HG03159 (cell line): ENCODE results near the gene NYAP2.

Experiments
- ATAC-seq: cut with Tn5 transposase; IDR thresholded peaks from one replicate; pipeline ENCODE4 v1.9.1; 2021; ENCODE audit warnings: mild to moderate bottlenecking, moderate library complexity; ENCODE audit not compliant: unreplicated experiment

The NYAP2 gene

DNA sequence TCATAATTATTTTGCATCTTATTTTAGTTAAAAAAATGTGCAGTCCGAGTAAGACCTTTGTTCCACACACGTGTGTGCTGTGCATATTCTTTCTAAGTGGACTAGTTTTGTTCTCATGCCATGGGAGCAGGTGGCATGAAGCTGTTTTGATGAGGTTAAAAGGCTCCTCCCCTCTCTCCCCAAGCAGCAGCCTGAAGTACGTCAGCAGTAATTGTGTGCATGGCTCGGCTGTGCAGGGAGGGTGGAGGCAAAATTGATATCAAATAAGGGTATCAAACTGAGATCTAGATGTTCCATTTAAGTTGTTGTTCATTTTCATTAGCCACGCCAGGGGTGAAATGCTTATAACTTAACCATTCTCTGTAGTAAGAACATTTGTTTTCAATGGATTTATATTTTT lies at the start of gene NYAP2:
Gene NYAP2 (plus strand): TSS at position 207 of the 400 bp plus-strand sequence. CDS start 9,171 bp downstream, outside the sequence.
- no peak for ATAC-seq

DNA sequence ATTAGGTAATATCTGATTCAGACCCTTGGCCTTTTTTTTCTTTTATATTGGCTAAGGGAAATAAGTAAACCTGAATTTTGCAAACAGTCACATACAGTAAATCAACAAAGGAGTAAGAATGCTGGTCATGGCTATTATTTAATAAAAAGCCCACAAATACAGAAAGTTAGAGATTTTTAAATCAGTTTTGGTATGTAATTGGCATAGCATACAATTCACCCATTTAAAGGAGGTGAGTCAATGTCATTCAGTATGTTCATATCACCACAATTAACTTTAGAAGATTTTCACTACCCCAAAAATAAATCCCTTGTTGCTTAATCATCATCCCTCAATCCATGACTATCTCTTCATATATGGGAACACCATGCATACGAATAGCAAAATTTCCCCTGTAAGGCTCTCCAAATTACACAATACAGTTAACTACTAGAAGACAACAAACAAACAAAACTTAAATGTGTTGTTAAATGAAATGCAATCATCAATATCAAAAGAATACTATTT lies 45.9 kb upstream of the NYAP2 start:
- ATAC-seq, result no peak

DNA sequence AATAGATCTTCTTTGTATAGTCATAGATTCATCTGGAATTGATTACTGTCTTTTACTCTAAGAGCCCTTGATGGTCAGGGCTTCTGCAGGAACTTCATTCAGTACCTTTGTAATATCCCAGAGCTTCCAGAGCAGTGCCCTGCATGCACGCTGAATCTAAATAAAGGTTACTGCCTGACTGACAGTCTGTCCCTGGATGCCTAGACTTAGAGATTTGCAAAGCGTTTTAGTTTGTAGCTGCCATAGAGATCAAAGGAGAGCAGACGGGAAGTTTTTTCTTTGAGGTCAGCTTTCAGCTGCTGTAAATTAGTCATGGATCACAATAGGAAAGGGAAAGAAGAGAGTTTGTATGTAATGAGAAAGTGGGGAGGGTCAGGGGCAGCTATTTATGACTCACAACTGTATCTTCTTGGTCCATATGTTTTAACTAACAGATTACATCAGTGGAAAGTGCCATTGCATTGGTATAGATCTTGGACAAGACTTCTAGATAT lies 45.2 kb upstream of the NYAP2 start:
- no peak for ATAC-seq

DNA sequence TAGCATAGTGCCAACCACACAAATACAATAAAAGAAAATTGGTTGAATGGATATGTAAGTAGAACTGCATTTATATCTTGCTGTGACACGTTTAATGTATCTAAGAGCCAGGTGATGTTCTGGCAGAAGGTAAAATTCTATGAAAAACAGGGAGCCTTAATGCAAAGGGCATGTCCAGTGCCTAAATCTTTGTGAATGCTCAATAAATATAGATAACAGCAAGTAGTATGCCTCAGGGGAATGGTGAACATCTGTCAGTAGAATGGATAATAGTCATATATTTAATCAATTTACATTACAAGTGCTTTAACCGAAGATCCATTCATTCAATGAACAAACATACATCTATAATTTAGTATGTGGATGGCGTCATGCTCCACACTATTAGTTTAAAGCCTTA lies 43.7 kb upstream of the NYAP2 start:
- no peak for ATAC-seq

DNA sequence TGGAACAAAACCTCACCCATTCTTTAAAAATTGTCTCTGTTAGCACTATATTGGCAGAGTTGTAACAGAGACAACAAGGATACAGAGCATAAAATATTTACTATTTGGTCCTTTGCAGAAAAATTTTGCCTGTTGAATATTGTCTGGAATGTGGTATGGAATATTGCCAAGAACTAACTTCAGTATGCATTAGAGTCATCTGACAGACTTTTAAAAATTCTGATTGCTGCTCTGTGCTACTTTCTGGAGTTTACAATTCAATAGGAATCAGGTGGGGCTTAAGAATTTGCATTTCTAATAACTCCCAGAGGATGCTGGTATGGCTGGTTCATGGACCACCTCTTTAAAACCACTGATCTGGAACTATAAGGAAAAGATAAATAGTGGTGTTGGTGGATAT lies 32.8 kb upstream of the NYAP2 start:
- ATAC-seq, result no peak

DNA sequence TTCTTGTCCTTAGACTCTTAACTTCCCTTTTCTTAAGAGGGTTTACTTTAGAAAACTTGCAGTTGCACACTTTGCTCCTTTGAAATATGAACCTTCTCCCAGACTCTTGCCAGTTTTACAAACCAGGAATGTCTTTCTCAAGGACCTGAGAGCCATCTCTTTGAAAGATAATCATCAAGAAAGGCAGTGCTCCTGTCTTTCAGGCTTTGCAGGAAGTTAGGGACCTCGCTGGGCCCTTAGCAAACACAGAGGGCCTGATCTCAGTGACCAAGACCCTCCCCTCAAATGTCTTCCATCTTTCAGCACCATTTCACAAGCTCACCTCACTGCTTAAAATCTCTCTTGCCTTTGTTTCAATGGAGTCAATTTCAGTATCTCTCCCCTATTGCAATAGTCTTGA lies 32.0 kb upstream of the NYAP2 start:
- no peak for ATAC-seq

DNA sequence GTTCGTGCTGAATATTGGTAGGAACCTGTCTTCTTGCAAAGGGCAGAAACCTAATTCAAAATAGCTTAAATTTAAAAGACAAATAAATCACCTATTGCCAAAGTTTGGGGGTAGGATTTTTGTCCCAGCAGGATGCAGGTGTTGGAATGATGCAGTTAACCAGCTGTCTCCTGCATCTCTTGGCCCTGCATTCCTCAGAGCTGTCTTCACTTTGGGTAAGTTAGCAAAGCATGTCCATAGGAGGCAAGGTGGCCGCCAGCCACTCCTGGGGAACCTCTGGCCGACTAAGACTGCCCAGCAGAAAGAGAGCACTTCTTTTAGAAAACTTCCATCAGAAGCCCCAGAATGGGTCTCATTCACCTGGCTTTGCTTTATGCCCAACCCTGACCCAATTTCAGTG lies 20.5 kb upstream of the NYAP2 start:
- no peak for ATAC-seq

DNA sequence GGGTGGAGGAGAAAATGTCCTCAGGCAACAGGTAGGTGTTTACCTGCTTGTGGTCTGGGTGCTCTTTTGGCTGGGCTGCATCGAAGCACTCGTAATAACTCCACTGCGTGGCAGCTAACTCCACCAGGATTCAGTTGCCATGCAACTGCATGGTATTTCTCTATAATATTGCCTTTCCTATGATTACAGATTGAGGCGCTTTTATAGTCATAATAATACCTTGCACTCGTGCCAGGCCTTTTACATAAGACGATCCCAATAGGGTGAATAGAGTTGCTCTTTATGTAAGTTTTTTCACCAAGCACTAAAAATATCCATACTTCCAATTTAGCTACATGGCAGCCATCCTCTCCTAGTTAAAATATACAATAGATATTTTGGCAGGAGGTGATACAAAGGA lies 19.7 kb upstream of the NYAP2 start:
- no peak for ATAC-seq

DNA sequence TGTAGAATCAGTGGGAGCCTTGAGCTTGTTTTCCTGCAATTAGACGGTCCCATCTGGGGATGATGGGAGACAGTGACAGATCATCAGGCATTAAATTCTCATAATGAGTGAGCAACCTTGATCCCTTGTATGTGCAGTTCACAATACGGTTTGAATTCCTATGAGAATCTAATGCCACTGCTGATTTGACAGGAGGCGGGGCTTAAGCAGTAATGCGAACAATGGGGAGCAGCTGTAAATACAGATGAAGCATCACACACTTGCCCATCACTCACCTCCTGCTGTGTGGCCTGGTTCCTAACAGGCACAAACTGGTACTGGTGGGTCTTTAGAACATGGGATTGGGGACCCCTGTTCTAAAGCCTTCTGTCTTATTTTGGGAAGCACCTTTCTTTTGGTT lies 17.9 kb upstream of the NYAP2 start:
- ATAC-seq, result no peak

DNA sequence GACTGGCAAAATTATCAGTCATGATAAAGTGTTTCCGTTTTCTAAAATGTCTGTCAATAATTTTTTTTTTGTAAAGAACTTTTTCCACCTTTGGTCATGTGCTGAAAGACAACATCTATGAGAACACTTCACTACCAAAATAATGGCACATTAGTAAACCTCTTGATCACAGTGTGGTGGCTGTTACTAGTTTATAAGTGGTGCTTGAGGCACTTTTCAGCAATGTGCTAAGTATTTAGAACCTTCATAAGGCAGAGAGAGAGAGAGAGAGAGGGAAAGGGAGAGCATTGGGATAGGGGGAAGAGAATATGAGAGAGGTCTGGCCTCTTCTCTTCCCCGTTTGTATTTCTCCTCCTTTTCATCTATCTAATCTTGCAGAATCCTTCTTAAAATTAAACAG lies 1.1 kb upstream of the NYAP2 start:
- ATAC-seq, result no peak

DNA sequence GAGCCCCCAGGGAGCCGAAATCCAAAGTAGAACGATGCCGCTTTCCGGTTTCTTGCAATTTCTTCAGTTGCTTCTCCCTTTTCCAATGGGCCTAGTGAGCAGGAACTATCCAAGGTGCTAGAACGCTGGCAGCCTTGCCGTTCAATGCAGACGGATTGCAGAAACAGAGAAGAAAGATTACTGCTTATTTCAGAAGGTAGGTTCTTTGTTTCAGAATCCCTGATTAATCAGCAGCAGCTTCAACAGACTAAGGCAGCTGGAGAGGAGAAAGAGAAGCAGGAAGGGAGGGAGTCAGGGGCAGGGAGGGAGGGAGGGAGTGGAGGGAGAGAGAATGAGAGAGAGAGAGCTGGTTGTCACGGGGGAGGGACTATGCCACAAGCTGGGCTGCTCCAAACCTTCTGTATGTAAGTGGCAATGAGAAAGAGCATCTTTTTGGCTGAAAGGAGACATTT lies 576 bp downstream of the NYAP2 start:
- no peak for ATAC-seq

DNA sequence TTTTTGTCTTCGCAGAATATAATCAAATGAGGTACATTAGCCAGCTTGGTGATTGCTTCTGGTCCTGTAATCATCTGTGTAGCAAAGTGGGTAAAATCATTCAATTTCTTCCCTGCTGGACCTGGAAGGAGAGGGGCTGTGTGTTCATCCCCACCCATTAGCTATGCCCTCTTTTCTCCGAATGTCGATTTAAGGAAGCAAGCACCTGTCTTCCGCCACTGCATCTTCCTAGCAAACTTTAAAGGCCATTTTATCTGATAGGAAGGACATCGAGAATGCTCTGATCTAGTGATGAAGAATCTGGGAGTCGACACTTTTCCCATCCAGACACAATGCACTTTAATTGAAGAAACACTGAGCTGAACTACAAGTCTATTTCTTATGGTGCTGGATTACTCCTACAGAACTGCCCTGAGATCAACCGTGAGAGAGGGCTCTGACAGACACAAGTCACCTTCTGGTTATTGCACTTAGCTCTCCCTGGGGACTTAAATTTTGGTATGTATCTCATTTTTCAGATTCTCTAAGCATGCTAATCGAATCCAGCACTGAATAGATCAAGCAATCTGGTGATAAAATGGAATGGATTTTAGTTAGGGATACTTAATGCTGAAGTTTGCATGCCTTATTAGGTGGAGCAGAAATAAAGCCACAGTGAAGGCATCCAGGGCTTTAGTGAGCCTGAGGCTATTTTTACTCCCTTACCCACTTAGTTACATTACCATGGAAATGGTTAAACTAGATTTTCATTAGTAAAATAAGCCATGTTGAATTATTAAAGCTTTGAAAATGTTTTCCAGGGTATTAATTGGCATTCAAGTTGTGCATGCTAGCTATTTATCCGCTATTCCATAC lies 1.3 kb downstream of the NYAP2 start:
- ATAC-seq, result no peak

DNA sequence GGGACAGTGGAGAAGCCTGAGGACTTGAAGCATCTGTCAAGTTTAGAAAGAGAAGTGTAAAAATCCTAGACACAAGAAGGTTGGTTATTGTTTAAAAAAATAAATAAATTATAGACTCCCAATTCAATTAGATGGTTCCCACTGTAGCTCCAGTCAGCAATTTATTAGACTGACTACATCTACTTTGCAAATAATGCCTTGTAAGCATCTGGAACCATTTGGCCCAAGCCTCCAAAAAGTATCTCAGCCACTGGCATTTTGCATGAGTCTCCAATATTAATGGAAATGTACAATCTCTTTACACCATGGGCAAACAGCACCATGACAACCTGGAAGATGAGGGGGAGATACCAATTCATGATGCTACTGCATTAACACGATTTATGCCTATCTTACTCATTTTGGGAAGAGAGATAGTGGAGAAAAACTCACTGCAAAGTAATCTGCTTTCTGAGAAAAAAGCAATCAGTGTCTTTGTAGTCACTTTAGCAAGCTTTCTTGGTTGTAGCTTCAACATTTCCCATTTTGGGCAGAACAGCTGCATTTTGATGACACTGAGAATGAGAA lies 2.8 kb downstream of the NYAP2 start:
- ATAC-seq, result no peak

DNA sequence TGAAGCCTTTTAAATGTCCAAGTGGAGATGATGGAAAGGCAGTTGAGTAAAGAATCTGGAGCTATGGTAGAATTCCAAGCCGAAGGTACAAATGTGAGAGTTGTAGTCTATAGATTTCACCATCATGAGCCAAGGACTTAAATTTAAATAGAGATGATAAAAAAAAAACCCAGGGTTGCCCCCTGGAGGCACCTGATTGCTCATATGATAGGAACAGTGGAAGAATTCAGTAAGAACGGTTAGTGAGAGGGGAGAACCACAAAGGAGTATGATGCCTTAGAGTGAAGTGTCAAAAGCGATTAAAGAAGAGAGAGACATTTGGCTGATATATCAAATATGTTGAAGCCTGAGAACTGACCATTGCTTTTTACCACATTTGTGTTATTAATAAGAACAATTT lies 11.9 kb downstream of the NYAP2 start:
- ATAC-seq, result no peak

DNA sequence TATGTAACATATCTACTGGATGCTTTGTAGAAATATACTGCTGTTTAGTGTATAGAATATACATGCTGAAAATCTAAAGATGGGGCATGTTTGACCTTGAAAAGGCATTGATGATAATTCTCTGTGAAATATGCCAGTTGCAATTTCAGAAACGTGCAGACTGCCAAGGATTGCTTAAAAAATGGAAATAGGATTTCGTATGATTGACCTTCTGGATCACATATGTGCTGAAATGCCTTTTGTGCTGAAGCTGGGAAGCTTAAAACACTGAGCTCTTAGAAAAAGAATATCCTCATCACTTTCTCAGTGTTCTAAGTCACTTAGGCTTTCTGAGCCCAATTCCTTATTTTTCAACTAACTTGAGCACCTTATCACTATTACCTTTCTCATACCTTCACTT lies 14.3 kb downstream of the NYAP2 start:
- ATAC-seq, result no peak

DNA sequence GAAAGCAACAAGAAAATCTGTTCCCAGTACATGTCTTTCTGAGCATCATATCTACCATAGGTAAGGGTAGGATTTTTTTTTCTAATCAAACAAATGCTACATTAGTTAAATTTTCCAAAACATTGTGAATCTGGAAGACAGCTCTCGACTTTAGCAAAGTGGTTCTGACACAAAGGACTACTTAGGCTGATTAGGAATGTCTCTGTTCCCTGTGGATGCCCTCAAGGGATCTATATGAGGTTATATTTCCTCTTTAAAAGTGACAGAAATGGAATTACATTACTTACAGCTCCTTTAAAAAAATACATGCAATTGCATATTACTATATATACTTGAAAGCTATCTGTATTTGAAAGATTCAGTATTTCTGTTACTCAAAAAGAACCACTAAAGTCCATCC lies 15.4 kb downstream of the NYAP2 start:
- ATAC-seq, result no peak

DNA sequence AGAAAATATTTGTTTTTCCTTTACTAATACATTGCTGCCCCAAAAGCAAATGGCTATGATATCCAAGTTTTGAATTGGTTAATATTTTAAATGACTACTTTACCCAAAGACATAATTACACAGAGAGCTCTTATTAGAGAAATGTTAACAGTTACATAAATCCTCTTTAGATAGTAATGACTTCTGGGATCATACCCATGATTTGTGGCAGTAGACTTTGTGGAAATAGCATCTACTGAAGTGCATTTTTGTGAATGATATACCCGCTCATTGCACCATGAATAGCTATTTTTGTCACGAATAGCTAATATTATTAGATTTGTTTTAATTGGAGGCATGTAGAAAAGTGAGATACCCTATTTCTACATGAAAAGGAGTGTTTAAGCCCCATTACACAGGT lies 15.8 kb downstream of the NYAP2 start:
- no peak for ATAC-seq

DNA sequence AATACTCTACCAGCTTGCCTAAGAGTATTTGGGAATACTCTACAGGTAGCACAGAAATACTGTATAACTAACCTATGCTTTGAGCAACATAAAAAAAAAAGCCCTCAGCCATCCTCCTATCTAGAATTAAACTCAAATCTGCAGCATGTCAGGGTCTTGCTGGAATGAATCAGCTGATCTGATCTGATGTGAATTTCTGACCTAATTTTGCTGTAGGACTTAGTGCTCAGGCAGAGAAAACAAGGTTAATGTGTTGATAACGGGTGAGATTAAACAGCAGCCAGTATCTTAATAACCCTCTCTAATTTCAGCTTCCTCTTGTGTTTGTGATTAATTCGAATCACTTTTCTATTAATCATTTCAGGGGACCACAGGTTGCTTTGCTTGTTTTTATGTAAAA lies 16.3 kb downstream of the NYAP2 start:
- no peak for ATAC-seq

DNA sequence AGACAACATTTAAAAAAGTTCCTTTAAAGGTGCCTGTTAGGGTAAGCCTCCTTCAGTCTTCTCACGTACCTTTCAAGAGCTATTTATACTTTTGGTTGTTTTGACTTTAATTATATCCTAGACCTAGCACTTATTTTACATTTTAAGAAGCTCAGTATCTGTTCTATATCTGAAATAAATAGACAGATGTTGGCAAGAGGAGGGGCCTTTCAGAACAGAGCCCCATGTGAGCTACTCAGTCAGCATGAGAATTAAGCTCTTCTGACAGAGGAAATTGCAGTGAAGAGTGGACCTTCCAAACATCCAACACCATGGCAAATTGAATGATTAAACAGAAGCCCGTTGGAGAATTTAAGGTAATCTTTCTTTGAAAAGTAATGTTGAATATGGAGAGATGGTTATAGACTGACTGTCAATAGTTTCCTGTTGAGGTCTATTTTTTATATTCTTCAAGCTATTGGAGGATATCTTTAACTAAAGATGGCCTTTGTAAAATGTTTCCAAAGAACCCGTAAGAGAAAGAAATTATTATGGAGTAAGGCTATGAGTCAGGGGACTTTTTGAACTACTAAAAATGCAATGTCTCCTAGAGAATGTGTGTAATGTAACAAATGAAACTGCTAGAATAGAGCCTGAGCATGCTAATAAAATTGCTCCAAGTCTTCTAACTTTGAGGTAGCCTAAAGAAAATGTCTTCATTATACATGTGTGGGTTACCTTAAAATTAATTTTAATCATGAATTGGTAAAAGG lies 17.3 kb downstream of the NYAP2 start:
- ATAC-seq, result no peak

DNA sequence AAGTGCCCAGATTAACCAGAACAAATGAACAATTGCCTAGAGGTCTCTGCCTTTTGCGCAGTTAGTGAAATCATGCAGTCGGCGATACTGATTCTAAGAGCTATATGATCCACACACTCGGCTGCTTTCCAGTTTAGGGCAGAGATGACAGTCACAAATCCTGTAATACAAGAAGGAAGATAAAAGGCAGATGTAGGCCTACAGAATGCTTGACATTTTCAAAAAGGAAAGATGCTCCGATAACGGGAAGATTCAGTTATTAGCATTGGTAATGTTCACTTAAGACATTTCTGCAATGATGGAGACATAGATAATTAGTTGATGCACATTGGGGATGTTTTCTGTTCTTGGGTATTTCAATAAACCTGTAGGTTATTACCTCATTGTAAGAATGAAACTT lies 19.5 kb downstream of the NYAP2 start:
- ATAC-seq, result no peak

DNA sequence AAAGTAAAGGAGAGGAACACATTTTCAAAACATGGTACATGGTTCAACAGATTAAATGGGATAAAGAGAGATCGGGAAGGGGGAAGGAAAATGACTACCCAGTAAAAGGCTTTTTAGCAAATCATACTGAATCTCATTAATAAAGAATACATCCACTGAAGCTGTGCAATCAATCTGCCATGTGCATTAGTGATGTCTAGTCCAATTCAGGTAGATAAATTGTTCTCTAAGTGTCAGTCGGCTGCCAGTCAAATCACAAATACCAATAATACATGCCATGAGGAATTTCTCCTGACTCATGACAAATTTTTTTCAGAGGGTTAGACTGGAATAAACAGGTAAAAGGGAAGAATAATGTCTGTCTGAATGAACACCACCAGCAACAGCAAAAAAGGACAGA lies 22.6 kb downstream of the NYAP2 start:
- ATAC-seq, result no peak

DNA sequence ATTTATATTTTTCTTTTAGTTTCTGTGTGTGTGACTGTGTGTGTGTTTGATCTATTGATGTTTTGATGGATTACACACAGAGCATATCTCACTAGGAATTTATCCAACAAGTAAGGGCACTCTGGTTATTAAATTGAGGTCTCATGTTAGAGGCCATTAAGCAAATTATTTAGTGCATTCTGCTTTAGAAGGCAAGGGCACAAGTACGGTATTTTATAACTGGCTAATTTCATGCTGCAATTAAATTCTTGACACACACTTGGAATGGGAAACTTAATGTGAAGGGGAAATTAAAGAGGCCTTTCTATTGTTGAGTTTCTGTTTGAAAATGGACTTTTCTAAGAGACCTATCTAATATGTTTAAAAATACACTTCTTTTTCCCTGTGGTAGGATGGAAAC lies 25.8 kb downstream of the NYAP2 start:
- ATAC-seq, result no peak
